ENCODE results near the gene CHAF1B. TPM values are rescaled to one million over a fixed set of nuclear protein-coding genes. Genes with fewer than 3 reads are reported as not detected.

Gene CHAF1B
- total and polyA plus RNA-seq, 2 of the 8 experiments (the other 6 are each of a cell fraction or from before 2014, with no cell fraction given): 11.8 to 23.1 TPM

GRCh38 chr21:36400719-36401118, 15.5 kb downstream of the CHAF1B start:
- Histone ChIP-seq H2AK5ac (ENCODE audit: low read depth, low read length) (no peak overlapping the region), H3K23ac (ENCODE audit: insufficient read length) (no peak overlapping the region), H3K79me1 (ENCODE audit: low read depth, low read length) (no peaks in the 10 kb centered on the region), H4K91ac (replicated peaks; ENCODE audit: insufficient read length, low read length) (no peak overlapping the region), H3K9ac (replicated peaks in 1 of 4; ENCODE audit: extremely low read depth in 1 of 4, low read depth in 3 of 4, low read length in 3 of 4) (no peak overlapping the region; a peak in 1 of 7 replicates), H3K4ac (replicated peaks; ENCODE audit: insufficient read length, low read depth, low read length) (no peak overlapping the region), H3K9me3 (ENCODE audit: insufficient read depth in 2 of 2, low read depth in 1 of 2, low read length in 1 of 2) (no peaks in the 10 kb centered on the region), H3K23me2 (ENCODE audit: low read depth, low read length) (no peaks in the 10 kb centered on the region), H3K27me3 (replicated peaks in 1 of 4; ENCODE audit: control insufficient read depth in 3 of 4, extremely low read depth in 1 of 4, insufficient read depth in 3 of 4, low read length in 3 of 4) (no peaks in the 10 kb centered on the region), H2BK15ac (ENCODE audit: low read length) (no peak overlapping the region), H3K4me1 (replicated peaks in 1 of 4; ENCODE audit: control insufficient read depth in 3 of 4, insufficient read depth in 4 of 4, low read length in 3 of 4) (no peaks in the 10 kb centered on the region), H2BK120ac (replicated peaks; ENCODE audit: low read depth, low read length) (no peak overlapping the region), H4K5ac (ENCODE audit: insufficient read length, low read depth, low read length) (no peak overlapping the region), H3K4me2 (ENCODE audit: insufficient read depth in 1 of 2, low read depth in 2 of 2, low read length in 2 of 2) (no peak overlapping the region), H3K18ac (ENCODE audit: extremely low read depth, low read length) (no peak overlapping the region), H3K36me3 (ENCODE audit: control insufficient read depth in 2 of 4, insufficient read depth in 4 of 4, low read length in 3 of 4) (peaks cover 0 to 50% (median 13%) of the 10 kb centered on the region in 4 experiments; a peak in 5 of 8 replicates), H3K27ac (ENCODE audit: low read depth, low read length) (no peak overlapping the region), H2BK20ac (ENCODE audit: low read length) (no peak overlapping the region), H3K79me2 (ENCODE audit: control insufficient read depth in 1 of 2, insufficient read depth in 2 of 2, low read length in 2 of 2) (no peaks in the 10 kb centered on the region), H2BK12ac (ENCODE audit: low read depth, low read length) (no peak overlapping the region), H4K20me1 (replicated peaks in 1 of 2; ENCODE audit: control insufficient read depth in 1 of 2, insufficient read depth in 2 of 2, low read length in 2 of 2) (peaks cover 0 to 2% of the 10 kb centered on the region in 2 experiments), H4K8ac (ENCODE audit: extremely low read depth, insufficient read depth, low read length) (peak overlapping the region; percentile 71; the same call in 1 of the 2 replicates), H3K14ac (ENCODE audit: insufficient read length) (no peak overlapping the region), H2BK5ac (ENCODE audit: low read depth, low read length) (no peak overlapping the region), H2AFZ (ENCODE audit: low read length) (no peak overlapping the region), H3K56ac (replicated peaks; ENCODE audit: insufficient read length, low read depth, low read length) (no peak overlapping the region), H3K4me3 (ENCODE audit: extremely low read depth in 1 of 4, insufficient read depth in 2 of 4, low read depth in 3 of 4, low read length in 4 of 4) (no peak overlapping the region)
- FAIRE-seq: no peak
- no peak for DNase-seq (ENCODE audit: low read depth in 1 of 2, low spot score in 2 of 2)
- ChIA-PET CTCF (ENCODE audit: partially characterized antibody) (no interaction called here), POLR2A (ENCODE audit: partially characterized antibody) (no interaction called here)
- 89% methylated on average over 8 of the region's 8 CpGs; no CpG with 5 or more reads in 1 of the 2 experiments for WGBS, 2 experiments (ENCODE audit: extremely low coverage in 1 of 2, insufficient coverage in 1 of 2, insufficient read length in 1 of 2, insufficient replicate concordance in 2 of 2, low coverage in 1 of 2, low lambda C conversion rate in 2 of 2, missing lambda C conversion rate in 1 of 2)
- no peak for TF ChIP-seq RAD21 (IDR thresholded peaks at IDR 0.05 in 1 of 2, conservative IDR thresholded peaks at IDR 0.05 in 1 of 2; ENCODE audit: low read depth in 2 of 2, low read length in 2 of 2)
- TF ChIP-seq E2F6 (IDR thresholded peaks at IDR 0.05): no peak
- TF ChIP-seq POLR2A (IDR thresholded peaks at IDR 0.05; ENCODE audit: control extremely low read depth in 1 of 2, low read depth in 2 of 2, low read length in 2 of 2): no peak
- TF ChIP-seq USF2 (IDR thresholded peaks at IDR 0.05; ENCODE audit: low read length): no peak
- TF ChIP-seq SIN3A (conservative IDR thresholded peaks at IDR 0.05 in 1 of 2, IDR thresholded peaks at IDR 0.05 in 1 of 2; ENCODE audit: low read depth in 1 of 2, low read length in 2 of 2): no peak
- no peak for TF ChIP-seq TAF7 (optimal IDR thresholded peaks at IDR 0.05; ENCODE audit: borderline replicate concordance, low read depth, low read length)
- no peak for TF ChIP-seq CHD2 (IDR thresholded peaks at IDR 0.05; ENCODE audit: low read length)
- TF ChIP-seq EP300 (IDR thresholded peaks at IDR 0.05; ENCODE audit: borderline replicate concordance in 1 of 2, low read depth in 2 of 2, low read length in 2 of 2): no peak
- TF ChIP-seq TEAD4 (IDR thresholded peaks at IDR 0.05; ENCODE audit: low read depth, low read length): no peak
- no peak for TF ChIP-seq EZH2 (IDR thresholded peaks at IDR 0.05; ENCODE audit: low read depth, low read length, severe bottlenecking)
- TF ChIP-seq TCF12 (IDR thresholded peaks at IDR 0.05; ENCODE audit: low read depth, low read length): no peak
- TF ChIP-seq BCL11A (IDR thresholded peaks at IDR 0.05; ENCODE audit: low read depth in 2 of 2, low read length in 2 of 2): no peak

All from H1 (cell line).